Astrocyte (in vitro differentiated cells and primary cell): ENCODE results near the gene PATL2.

Experiments used
- CTCF ChIP-seq: IDR thresholded peaks from 2 replicates; pipeline ENCODE4 v1.5.1; 2011; ENCODE audit warnings: low read depth, mild to moderate bottlenecking, inconsistent platforms, low read length, moderate library complexity; ENCODE audit not compliant: insufficient read depth
- EZH2 ChIP-seq: IDR thresholded peaks from 2 replicates; pipeline ENCODE4 v1.6.1; 2012; ENCODE audit warnings: mild to moderate bottlenecking, low read length, inconsistent platforms; ENCODE audit not compliant: insufficient read depth

- no peak for TF ChIP-seq CTCF
- no peak for TF ChIP-seq EZH2
Observed at GRCh38 chr15:44705986-44706385, 5.1 kb downstream of the PATL2 start.
